Stimulated activated CD4-positive, alpha-beta T cell treated with anti-CD3 and anti-CD28 coated beads, Interleukin-12 subunit alpha, Interleukin-12 subunit beta, amount 100 ng/mL, for 48 hours (primary cell): Measurements from ENCODE around the gene XPR1.
A peak's percentile ranks its signal among the peaks of the same experiment; 100 is the strongest.
"Not testable (repeated sequence)": the region's sequence is repeated elsewhere in the genome, so short reads cannot be mapped to it uniquely, and the experiment has no call there.

Experiments
- DNase-seq, 3 donors: peaks; one replicate each; pipeline ENCODE4 v3.0.0-alpha.2; 2020; ENCODE audit warnings: low read depth in 2 of 3, low spot score in 1 of 3

The XPR1 gene

GRCh38 chr1:180833180-180833579 is 201.4 kb downstream of the XPR1 start:
- DNase-seq: not testable (repeated sequence)

GRCh38 chr1:180836449-180836848 is 204.6 kb downstream of the XPR1 start:
- DNase-seq: no peak

DNA sequence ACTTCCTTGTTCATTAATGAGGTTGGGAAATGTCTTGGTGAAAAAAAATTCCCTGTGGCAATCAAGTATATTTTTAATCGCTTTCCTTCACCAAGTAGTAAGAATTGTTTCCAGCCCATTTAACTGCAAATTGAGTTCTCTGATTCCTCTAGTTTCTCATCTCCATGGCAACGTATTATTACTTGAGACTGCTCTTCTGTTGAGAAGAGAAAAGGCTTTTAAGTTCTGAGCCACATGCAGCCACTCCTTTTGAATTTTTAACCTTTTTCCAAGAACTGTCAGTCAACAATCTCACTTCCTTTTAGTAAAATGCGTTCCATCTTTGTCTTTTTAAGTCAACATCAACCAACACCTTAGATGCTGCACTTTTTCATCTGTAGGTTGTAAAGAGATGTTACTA is 205.2 kb downstream of the XPR1 start:
- DNase-seq: no peak

- no peak for DNase-seq
These were observed 206.7 kb downstream of the XPR1 start for GRCh38 chr1:180838535-180838934.

- no peak for DNase-seq
These were observed 207.7 kb downstream of the XPR1 start for GRCh38 chr1:180839547-180839946.

DNA sequence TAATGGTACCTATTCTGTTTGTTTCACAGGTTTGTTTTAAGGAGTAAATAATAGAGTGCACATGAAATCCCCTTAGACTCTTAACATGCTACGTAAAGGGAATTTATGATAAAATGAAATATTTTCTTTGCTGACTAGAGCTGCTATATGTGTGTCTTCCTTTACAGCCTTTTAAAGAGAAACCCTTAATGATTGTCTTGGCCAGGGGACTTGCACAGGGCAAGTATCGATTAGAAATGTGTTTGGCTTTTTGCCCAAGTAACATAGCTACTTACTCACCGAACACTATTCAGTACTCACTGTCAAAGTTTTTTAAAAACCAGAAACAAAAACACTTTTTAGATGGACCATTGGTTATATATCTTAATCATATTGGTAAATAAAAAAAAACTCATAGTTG is 209.6 kb downstream of the XPR1 start:
- DNase-seq: no peak

DNA sequence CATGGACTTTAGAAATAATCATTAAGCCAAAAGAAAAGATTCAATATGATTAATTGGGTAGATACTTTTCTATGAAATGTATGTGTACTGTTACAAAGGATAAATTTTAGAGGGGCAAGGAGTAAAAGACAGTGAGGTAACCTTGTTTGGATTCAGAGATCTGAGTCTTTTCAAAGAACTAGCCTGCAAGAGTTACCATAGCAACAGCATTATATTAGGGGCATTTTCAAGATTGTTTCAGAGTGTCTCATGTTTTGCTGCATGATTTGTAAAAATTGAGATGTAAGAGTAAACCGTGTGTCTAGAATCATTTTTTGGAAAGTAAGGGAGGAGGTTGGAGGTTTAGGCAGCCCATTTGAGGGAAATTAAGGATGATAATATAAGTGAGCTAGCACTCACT is 210.2 kb downstream of the XPR1 start:
- DNase-seq: no peak

DNA sequence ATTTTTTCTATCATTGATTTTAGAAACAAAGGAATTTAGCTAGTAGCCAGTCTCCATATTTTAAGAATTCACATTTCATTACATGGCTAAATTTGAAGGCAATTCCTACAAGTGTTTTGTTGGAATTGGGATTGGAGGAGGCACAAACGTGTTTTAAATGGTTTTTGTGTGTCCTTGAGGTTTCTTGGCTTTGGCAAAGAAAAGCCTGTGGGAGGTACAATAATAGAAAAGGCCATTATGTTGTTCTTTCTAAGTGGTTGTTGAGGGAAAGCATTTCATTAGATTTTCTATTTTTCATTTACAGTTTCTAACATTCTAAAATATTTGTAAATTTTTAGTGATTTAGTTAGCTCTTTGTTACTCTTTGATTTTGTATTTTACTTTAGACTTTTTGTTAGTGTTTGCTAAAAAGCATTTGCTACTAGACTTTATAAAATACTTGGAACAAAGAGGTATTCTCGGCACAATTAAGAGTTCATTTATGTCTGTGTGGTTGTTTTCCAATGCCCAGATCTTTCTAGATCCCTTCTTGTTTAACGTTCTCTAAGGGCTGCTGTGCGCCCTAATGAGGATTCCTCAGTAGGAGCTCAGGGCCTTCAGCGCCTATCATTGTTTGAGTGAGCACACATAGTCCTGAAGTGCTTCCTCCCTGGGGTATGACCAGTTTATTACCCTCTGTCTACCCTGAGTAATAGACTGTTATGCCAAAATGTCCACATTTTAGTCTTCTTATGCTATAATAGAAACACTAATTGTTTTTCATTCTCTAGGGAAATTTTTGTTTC is 210.9 kb downstream of the XPR1 start:
- DNase-seq: no peak

DNA sequence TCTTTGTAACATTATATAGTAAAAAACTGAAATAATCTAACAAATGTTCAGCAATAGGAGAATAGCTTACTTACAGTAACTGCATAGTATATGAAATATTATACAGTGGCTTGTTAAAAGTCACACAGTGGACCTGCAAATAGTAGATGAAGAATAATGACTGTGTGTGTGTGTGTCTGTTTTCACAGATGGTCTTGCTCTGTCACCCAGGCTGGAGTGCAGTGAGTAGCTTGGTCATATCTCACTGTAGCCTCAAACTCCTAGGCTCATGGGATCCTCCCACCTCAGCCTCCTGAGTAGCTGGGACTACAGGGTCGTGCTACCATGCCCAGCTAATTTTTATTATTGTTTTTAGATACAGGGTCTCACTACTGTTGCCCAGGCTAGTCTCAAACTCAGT is 213.5 kb downstream of the XPR1 start:
- DNase-seq: no peak

DNA sequence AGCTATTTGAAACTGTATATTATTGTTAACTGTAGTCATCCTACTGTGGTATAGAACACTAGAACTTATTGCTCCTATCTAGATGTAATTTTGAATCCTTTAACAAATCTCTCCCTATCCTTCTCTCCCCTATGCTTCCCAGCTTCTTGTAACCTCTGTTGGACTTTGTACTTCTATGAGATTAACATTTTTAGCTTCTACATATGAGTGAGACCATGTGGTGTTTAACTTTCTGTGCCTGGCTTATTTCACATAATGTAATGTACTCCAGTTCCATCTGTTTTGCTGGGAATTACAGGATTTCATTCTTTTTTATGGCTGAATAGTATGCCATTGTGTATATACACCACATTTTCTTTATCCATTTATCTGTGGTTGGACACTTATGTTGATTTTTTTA is 216.4 kb downstream of the XPR1 start:
- DNase-seq: no peak

- DNase-seq: no peak
These were observed 217.4 kb downstream of the XPR1 start for GRCh38 chr1:180849031-180849775.

DNA sequence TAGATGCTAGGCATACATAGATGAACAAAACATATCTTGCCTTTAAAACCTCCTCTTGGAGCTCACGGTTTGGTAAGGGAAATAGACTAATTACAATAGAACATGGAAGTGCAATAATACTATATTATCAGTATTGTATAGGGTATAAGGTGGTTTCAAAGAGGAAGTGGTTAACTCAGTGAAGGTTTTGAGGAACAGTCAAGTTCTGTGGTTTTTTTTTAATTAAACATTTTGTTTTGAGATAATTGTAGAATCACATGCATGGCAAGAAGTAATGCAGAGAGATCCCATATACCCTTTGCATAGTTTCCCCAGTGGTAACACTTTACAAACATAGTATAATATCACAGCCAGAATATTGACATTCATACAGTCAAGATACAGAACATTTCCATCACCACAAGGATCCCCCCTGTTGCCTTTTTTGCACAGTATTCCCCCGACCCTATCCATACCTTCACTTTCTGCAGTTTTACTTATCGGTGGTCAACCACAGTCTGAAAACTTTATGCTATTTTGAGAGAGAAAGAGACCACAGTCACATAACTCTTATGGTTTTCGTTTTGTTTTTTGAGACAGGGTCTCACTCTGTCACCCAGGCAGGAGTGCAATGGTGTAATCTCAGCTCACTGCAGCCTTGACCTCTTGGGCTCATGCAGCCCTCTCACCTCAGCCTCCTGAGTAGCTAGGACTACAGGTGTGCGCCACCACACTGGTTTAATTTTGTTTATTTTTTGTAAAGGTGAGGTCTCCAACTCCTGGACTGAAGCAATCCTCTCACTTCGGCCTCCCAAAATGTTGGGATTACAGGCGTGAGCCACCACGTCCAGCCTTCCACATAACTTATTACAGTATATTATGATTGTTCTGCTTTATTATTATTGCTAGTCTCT is 220.4 kb downstream of the XPR1 start:
- no peak for DNase-seq

GRCh38 chr1:180854001-180854400 is 222.2 kb downstream of the XPR1 start:
- no peak for DNase-seq

DNA sequence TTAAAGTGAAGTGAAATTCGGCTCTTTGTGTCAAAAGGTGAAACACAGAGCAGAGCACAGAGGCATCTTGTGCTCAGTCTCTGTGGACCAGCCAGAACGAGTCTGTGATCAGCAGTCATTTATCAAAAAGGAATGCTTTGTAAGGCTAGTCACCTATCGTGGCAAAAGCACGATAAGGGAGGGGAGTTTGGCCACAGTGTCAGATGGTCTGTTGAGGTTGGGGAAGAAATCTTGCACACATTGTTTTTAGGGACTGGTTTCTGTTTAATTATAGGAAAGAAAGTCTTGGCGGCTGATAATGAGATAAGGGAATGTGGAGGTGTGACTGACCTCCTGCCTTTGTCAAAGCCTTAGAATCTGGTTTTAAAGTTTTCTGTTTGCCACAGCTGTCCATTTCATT is 222.6 kb downstream of the XPR1 start:
- DNase-seq: no peak

- DNase-seq: not testable (repeated sequence)
These were observed 226.3 kb downstream of the XPR1 start for GRCh38 chr1:180857947-180858725.

GRCh38 chr1:180859306-180859705 is 227.5 kb downstream of the XPR1 start:
- no peak for DNase-seq

GRCh38 chr1:180860535-180860934 is 228.7 kb downstream of the XPR1 start:
- no peak for DNase-seq

DNA sequence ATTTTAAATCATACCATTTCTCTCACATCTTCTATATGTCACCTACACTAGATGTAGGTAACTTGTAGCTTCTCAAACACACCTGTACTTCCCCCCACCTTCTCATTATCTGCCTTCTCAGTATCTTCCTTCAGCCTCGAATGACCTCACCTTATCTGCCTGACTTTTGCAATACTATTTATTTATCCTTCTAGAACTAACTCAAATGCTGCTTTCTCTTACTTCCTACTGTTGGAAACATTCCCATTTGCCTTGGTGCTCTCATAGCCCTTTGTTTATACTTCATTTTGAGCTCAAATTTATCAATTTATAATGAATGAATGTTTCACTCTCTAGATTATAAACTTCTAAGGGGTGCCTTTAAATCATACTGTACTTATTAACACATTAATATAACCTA is 230.5 kb downstream of the XPR1 start:
- DNase-seq: no peak

GRCh38 chr1:180863158-180863775 is 231.4 kb downstream of the XPR1 start:
- peak in 1 of 3 donors; percentile 59 for DNase-seq

GRCh38 chr1:180881806-180882509 is 250.1 kb downstream of the XPR1 start:
- no peak for DNase-seq
